Stimulated activated CD8-positive, alpha-beta memory T cell treated with anti-CD3 and anti-CD28 coated beads, Interleukin-15, amount 100 ng/mL, for 1 hour (primary cell): ENCODE data around the gene SLC10A6.
"Not testable (repeated sequence)": the region's sequence is repeated elsewhere in the genome, so short reads cannot be mapped to it uniquely, and the experiment has no call there.

ENCODE experiments used
- DNase-seq: peaks from one replicate; pipeline ENCODE4 v3.0.0-alpha.2; 2020; ENCODE audit warnings: low read depth

Gene SLC10A6, protein sequence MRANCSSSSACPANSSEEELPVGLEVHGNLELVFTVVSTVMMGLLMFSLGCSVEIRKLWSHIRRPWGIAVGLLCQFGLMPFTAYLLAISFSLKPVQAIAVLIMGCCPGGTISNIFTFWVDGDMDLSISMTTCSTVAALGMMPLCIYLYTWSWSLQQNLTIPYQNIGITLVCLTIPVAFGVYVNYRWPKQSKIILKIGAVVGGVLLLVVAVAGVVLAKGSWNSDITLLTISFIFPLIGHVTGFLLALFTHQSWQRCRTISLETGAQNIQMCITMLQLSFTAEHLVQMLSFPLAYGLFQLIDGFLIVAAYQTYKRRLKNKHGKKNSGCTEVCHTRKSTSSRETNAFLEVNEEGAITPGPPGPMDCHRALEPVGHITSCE

DNA sequence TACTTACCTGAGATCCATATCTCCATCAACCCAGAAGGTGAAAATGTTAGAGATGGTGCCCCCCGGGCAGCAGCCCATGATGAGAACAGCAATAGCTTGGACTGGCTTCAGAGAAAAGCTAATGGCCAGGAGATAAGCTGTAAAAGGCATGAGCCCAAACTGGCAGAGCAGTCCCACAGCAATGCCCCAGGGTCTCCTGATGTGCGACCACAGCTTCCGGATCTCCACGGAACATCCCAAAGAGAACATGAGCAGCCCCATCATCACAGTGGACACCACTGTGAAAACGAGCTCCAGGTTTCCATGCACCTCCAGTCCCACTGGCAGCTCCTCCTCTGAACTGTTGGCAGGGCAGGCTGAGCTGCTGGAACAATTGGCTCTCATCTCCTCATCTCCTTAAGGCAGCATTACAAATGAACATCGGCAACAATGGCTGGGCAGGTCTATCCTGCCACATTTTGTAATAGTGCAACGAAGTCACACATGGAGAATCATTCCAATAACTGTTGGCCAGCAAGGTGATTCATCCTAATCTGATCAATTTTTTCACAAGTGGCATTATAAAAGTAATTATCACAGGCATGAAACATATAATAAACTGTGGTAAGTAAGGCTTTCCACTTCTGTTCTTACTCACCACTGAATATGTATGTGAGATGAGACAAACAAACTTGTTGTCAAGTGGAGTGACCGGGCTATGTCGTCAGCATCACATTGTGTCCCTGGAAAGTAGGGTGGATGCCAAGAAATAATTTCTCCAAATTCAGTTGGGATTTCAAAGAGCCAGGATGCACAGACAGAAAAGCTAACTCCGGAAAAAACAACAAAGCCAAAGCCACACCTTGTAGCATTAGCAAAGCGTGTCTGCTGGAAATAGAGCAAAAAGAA lies at the start of gene SLC10A6:
TSS of gene SLC10A6 (minus strand) at position 653 of the 888 bp plus-strand sequence. CDS start at position 384, 269 bp downstream.
- DNase-seq, result no peak

DNA sequence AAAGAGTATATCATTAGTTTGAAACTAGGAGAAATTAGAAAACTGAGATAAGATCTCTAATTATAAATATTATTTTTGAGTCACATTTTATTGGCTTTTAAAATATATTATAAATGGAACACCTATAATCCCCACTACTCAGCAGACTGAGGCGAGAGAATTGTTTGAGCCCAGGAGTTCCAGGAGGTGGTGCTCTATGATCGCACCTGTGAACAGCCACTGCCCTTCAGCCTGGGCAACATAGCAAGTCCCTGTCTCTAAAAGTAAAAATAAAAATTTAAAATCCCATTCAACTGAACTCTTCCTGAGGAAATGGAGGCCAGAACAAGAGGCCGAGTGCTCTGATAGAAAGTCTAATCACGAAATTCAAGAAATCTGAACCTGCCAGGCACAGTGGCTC lies 49.4 kb upstream of the SLC10A6 start:
- DNase-seq, result no peak

DNA sequence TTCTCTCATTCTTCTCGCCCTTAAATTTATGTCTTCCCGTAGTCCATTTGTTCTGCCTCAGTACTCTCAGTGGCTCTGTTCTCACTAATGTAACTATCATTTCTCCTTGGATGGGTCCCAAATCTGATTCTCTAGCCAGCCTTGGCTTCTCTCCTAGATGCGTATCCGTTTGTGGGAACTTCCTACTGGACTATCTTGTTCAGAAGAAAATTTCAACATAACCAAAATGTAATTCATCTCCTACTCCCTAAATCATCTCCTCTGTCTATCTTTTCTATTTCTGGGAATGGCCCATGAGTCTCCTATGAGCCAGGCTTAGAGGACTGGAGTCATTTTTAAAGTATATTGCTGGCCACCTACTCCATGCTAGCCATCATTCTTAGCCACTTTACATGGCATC lies 47.4 kb upstream of the SLC10A6 start:
- DNase-seq, result no peak

DNA sequence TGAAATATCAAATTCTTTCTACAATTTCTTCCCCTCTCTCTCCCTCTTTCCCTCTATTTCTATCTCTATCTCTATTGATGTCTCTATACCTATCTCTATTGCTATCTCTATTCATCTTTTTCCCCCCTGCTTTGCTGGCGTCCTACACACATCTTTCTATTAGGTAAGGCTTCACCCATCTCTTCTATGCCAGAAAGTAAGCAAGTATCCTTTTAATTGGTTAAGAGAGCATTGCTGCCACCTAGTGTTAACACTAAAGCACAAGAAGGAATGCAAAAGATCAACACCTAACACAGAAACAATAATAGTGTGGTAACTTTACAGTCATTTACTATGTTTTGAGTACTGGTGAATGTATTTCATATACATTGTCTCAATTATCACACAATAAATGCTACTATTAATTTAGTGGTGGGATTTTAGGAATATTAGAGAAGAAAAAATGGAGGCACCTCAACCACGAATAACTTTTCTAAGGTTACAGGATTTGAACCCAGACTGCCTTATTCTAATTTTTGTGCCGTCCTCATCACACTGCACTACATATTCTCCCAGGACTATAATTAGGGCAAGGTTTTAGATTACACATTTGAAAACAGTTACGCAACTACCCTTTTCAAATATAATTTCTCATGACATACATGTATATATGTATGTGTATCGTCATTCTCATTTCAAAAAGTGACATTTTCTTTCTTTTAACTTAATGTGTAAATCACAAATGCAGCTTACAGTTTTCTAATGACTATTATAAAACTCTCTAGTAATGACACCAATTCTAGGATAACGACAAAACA lies 46.7 kb upstream of the SLC10A6 start:
- DNase-seq, result no peak

DNA sequence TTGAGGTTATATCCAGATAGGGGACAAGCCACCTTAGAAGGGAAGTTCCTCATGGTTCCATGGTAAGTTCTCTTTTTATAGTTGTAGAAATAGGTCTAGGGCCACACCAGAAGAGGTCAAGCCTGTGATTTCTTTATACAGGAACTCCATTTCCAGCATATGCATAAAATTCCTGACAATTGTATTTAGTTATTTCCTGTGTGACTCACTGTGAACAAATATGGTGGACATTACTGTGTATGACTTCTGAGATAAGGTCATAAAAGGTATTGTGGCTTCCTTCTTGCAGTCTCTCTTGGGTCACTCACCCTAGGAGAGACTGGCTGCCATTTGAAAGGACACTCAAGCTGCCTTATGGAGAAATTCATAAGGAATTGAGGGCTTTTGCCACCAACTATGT lies 45.3 kb upstream of the SLC10A6 start:
- no peak for DNase-seq

DNA sequence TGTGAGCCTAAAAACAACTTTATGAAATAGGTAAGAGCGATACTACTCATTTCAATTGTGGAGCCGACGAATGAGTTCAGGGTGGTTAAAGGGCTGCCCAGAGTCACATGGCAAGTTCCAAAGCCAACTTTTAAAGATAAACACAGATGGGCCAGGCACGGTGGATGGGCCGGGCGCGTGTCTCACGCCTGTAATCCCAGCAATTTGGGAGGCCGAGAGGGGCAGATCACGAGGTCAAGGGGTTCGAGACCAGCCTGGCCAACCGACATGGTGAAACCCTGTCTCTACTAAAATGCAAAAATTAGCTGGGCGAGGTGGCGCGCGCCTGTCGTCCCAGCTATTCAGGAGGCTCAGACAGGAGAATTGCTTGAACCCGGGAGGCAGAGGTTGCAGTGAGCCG lies 44.0 kb upstream of the SLC10A6 start:
- DNase-seq, result no peak

DNA sequence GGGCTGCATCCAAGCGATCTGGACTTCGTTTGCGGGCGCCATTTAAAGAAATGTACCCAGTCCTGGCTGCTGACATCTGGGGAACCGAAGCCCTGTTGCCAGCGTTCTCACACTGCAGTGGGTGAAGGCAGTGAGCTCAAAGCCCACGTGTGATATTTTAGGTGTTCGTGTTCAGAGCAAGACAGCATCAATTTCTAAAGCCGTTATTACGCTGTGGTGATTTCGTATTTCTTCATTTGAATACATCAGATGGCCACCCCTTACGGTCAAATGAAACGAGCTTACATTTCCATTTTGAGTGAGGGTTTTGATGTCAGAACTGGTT lies 43.4 kb upstream of the SLC10A6 start:
- no peak for DNase-seq

DNA sequence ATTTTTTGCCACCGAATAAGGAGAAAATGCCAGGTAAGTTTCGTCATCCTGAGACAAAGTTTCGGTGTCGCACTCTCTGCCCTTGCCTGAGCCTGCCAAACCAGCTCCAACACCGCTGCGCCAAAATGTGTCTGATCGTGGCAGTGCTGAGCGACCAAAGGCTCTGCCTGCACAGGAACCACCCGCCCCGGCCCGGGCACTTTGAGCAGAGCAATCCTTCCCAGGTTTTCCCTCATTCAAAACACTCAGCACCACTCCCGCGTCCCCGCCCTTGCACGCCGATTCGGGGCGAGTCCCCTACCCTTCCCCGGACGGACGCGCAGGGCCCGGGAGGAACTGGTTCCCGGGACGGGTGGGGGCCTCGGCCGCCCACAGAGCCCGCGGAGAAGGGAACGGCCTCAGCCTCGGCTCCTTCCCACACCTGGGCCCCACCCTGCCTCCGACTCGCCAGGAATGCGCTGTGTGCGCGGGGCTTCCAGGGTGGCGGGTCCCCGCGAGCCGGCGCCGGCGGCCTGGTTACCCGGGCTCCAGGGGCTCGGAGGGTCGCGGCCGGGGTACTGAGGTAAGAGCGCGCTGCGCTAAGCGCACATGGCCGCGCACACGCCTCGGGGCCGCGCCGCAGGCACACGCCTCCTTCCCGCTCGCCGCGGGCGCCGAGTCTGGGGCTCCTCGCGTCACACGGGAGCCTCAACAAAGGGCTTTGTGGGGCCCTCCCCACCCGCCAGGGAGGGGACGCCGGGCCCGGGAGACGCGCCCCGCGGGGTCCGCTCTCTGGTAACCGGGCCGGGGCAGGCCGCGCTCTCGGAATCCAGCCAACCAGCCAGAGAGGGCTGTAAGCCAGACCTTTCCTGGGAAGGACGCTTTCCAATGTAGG lies 42.8 kb upstream of the SLC10A6 start, which contains the start of gene C4orf36:
TSS of gene C4orf36 (minus strand) at position 661 of the 874 bp plus-strand sequence. CDS start 902 bp downstream, outside the sequence.
- DNase-seq, result no peak

DNA sequence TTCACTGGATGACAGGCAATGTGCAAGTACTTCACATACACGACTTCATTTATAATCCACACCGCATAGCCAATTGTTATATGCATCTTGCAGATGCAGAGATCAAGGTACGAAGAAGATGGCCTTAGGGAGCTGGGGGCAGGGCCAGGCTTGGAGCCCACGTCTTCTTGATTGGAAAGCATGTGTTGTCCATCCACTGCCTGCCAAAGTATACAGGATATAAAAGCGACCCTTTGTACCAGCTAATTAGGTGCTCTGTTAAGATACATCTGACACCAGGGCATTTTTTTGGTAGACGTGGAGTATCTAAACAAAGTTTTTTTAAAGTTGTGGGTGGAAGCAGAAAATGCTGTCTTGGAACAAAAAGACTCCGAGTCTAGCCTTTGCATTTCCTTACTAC lies 41.6 kb upstream of the SLC10A6 start:
- no peak for DNase-seq

DNA sequence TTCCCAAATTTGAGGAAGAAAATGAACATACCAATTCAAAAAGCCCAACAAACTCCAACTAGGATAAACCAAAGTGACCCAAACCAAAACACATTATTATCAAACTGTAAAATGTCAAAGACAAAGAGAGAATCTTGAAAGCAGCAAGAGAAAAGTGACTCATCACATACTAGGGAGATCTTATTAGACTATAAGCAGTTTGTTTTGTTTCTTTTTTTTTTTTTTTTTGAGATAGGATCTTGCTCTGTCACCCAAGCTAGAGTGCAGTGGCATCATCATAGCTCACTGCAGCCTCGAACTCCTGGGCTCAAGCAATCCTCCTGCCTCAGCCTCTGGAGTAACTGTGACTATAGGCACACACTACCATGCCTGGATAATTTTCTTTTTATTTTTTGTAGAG lies 30.5 kb upstream of the SLC10A6 start:
- no peak for DNase-seq

DNA sequence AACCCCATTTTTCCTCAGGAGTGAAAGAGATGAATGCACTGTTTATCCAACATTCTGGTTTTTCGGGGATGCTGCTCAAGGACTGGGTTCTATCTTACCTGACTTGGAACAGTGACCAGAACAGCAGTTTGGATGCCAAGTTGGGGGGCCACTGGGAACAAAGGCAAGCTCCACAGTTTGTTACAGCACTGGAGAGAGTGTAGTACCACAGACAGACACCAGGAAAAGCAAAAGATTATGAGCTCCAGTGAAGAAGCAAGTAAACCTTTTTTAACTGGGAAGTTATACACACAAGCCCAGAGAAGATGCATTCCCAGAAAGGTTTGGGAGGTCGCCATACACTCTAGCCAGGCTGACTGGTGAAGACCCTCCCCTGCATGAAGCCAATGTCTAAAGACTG lies 29.5 kb upstream of the SLC10A6 start:
- DNase-seq, result no peak

DNA sequence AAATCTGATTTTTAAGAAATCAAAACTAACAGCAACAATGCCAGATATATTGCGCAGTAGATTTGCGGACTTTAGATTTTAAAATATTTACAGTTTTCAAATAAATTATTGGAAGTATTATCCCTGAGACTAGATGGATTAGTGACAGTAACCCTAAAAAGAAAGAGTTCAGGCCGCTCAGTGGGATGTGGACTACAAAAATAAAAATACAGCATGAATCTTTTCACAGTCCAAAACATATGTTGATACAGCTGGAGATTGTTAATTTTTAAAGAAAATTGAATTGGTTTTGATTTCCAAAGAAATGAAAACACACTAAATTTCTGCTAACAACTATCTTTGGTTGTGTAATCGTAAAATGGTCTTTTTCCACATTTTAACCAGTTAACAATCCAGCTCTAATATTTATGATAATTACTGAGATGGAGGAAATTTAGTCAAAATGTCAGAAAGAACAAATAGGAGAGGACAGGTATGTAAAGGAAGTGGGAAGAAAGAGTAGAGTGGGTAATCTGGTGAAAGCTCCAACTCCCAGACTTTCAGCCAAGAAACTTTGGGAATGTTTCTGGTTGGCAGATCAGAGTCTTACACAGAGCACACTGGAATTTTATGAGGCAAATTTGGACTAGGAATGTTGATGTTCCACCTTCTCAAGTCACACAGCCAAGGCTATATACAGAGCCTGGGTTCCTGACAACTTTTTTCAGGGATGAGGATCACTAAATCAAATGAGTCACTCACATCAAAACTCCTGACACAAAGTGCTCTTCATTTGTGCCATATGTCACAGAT lies 27.9 kb upstream of the SLC10A6 start:
- DNase-seq, result no peak

DNA sequence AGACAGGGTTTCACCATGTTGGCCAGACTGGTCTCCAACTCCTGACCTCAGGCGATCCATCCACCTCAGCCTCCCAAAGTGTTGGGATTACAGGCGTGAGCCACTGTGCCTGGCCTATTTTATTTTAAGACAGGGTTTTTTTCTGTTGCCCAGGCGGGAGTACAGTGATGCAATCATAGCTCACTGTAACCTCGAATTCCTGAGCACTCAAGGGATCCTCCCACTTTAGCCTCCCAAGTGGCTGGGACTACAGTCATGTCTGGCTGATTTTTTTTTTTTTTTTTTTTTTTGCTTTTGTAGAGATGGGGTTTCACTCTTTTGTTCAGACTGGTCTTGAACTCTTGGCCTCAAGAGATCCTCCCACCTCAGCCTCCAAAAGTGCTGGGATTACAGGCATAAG lies 26.3 kb upstream of the SLC10A6 start:
- not testable (repeated sequence) for DNase-seq

DNA sequence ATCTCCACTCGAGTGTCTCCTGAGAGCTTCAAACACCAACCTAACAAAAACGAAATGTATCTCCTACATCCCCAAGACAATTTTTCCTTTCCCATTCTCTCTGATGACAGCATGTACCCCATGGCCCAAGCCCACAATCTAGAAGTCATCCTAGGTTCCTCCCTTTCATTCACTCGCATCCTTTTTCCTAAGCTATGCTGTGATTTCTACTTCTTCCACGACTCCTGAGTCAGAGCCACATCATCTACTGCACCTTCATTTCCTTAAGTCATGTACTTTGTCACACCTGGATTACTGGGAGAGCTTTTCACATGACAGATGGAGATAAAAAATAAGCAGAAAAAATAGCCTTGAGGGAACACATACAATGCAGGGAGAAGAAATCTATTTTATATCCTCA lies 23.0 kb upstream of the SLC10A6 start:
- no peak for DNase-seq

DNA sequence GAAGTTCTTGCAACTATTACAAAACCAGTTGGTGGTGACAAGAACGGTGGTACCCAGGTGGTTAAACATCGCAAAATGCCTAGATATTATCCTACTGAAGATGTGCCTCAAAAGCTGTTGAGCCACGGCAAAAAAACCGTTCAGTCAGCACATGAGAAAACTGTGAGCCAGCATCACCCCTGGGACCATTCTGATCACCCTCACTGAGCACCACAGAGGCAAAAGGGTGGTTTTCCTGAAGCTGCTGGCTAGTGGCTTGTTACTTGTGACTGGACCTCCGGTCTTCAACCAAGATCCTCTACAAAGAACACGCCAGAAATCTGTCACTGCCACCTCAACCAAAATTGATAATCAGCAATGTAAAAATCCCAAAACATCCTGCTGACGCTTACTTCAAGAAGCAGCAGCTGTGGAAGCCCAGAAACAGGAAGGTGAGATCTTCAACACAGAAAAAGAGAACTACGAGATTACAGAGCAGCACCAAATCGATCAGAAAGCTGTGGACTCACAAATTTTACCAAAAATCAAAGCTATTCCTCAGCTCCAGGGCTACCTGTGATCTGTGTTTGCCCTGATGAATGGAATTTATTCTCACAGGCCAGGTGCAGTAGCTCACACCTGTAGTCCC lies 21.4 kb upstream of the SLC10A6 start:
- DNase-seq, result no peak

DNA sequence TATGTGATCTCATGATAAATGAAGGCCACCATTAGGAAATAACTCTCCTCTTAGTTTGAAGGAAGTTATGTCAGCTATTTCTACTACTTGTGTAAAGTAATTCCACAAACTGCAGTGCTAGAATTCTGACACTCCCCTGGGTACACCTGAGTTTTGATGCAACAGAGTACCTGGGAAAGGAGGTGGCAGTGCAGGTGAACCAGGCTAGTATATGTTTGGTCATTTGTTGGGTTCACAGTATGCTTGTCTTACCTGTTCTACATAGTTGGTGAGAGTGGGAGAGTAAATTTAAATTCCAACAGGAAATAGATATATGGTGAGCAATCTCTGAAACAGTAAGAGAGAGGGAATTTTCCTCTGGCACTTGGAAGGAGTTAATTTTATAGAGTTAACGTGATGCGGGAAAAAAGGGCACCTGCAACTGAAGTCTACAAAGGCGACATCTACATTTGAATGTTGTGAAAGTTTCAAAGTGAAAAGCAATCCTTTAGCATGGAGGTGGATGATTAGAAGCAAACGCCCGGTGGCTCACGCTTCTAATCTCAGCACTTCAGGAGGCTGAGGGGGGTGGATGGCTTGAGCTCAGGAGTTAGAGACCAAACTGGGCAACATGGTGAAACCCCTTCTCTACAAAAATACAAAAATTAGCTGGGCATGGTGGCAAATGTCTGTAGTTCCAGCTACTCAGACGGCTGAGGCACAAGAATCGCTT lies 8.3 kb upstream of the SLC10A6 start:
- no peak for DNase-seq

DNA sequence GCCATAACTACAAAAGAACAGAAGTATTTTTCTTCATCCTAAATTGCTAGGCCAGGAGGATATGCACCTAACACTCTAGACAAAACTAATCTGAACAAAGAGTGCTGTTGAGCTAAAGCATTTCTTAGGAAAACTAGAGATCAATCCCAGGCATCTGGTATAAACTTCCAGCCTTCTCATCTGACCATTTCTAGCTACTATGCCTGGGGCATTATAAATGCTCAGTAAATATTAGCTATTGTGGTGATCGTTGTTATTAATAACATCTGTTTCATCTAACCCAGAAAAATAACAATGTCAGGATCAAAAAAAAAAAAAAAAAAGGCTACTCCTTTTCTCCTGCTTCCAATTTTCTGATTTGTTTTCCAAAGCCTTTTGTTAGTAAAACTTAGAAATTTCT lies 7.7 kb upstream of the SLC10A6 start:
- DNase-seq, result no peak

DNA sequence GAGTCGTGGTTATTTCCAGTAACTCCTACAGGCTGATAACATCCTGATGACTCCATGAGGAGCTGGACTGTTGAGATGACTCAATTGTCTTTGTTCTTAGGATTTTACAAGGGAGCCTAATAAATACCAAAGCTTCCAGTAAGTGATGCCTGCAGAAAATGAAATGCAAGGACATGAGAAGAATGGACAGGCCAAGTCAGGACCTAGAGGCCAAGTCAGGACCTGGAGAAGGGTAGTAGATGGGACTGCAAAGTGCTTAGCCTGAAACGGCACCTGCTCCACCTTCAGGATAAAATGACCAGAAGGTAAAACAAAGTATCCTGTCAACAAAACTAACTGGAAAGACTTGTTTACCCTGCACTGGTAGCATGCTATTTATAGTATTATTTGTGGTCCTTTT lies 6.4 kb upstream of the SLC10A6 start:
- DNase-seq, result no peak

DNA sequence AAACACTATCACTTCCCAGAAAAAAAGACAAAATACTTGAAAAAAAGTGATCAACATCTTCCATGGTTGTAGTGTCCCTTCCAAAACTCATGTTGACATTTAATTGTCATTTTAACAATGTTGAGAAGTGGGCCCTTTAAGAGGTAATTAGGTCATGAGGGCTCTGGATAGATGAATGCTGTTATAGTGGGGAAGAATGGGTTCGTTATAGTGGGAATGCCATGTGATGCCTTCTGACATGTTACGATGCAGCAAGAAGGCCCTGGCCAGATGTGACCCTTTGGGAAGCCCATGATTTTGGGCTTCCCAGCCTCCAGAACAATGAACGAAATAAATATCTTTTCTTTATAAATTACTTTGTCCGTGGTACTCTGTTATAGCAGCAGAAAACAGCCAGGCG lies 4.0 kb upstream of the SLC10A6 start:
- no peak for DNase-seq

DNA sequence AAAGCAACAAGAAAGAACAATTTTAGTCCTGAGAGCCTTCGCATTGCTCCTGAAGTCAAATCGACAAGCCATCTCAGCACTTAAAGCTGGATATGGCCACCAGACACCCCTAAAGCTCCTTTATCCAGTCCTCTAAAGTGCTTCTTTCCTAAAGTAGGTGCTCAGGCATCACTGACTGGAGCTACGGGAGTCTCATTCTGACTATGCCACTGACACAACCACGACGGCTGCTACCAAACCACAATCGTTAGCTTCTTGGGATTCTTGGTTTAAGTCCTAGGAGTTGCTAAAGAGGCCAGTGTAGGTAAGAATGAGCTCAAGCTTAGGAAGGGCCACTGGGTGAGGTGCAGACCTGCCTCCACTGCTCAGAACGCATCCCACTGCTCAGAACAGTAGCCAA lies 1.0 kb downstream of the SLC10A6 start:
- DNase-seq, result no peak
